GM19328 (cell line): ENCODE results near the gene PPTC7.
"Not testable (repeated sequence)": the region's sequence is repeated elsewhere in the genome, so short reads cannot be mapped to it uniquely, and the experiment has no call there.

Experiments used
- ATAC-seq: cut with Tn5 transposase; IDR thresholded peaks from one replicate; pipeline ENCODE4 v1.9.1; 2021; ENCODE audit warnings: mild to moderate bottlenecking, moderate library complexity; ENCODE audit not compliant: unreplicated experiment

The PPTC7 gene, protein sequence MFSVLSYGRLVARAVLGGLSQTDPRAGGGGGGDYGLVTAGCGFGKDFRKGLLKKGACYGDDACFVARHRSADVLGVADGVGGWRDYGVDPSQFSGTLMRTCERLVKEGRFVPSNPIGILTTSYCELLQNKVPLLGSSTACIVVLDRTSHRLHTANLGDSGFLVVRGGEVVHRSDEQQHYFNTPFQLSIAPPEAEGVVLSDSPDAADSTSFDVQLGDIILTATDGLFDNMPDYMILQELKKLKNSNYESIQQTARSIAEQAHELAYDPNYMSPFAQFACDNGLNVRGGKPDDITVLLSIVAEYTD

GRCh38 chr12:110583137-110584059 is at the start of gene PPTC7:
TSS of gene PPTC7 (minus strand) at chr12:110583318. CDS start at chr12:110583031, 287 bp downstream.
- peak; percentile 84 for ATAC-seq

DNA sequence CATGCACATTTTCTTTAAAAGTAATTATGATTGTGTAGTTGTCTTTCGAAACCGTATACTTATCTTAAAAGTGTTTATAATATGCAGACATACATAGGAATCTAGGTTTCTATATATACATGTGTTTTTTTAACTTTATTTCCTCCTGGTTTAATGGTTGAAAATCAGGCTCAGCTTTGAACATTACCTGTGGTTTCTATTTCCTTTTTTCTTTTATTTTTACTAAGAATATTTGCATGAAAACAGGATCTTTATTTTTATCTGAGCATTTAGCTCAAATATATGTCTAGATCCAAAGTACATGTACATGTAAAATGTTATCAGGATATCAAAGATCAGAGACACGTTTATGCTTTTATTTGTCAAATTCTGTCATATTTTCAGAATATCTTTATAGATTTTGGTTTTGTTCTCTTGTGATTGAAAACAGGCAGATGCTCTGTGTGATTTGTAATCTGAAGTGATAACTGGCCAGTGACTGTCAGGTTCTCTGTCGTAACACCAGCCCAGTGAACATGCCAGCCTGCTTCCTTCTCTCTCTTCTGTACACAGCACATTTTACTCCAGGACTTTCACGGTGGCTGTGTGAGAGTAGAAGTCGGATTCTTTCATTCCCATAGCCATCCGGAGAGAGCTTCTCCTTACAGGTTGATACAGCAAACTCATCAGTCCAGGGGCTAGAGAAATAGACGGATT is 44.5 kb upstream of the PPTC7 start:
- ATAC-seq: no peak

GRCh38 chr12:110622582-110622981 is 39.5 kb upstream of the PPTC7 start:
- ATAC-seq: no peak

DNA sequence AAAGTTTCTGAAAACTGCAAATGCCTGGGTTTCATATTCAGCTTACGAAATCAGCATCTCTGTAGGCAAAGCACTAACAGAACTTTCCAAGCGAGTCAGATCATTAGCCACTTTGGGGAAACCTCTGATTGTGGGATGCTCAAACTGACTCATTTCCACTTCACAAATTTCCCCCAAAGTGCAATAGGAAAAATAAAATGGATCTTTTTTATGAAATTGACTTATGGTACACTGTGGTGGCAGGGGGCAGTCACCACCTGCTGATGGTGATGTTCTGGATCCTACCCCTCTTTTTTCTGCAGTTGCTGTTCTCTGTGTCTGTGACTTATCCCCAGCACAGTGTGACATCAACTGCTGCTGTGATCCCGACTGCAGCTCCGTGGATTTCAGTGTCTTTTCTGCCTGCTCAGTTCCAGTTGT is 36.4 kb upstream of the PPTC7 start:
- ATAC-seq: no peak

DNA sequence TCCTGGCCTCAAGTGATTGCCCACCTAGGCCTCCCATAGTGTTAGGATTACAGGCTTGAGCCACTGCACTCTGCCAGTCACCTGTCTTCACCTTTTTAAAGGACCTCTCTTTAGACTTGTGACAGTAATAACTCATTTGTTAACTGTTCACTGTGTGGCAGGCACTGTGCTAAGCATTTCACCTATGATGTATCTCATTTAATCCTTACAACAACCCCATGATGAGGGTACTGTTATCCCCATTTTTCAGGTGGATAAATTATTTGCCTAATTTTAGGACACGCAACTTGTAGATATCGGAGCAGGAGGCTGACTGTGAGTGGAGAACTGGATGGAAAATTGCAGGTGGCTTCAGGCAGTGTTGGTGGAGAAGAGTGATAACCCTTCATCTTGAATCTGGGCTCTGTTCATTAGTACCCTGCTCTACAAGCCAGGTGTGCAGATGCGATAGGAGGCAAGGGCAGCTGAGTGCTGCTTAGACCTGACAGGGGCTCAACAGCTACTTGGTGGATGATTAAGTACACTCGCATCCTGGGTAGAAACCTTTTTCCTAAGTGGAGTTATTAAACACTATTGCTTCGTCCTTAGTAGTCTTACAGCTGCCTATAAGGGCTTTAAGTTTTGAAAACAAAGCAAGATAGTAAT is 33.5 kb upstream of the PPTC7 start:
- no peak for ATAC-seq

DNA sequence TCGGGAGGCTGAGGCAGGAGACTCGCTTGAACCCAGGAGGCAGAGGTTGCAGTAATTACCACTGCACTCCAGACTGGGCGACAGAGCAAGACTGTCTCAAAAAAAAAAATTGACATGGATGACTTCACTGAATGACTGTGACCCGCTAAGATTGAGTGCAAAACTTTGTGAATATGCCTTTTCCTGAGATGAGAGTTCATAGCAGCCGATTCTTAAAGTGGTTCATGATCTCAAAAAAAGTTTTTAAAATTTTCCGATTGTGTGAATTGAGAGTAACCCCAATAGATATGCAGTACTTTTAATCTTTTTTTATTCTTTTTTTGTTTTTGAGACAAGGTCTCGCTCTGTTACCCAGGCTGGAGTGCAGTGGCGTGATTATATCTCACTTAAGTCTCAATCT is 32.1 kb upstream of the PPTC7 start:
- no peak for ATAC-seq

DNA sequence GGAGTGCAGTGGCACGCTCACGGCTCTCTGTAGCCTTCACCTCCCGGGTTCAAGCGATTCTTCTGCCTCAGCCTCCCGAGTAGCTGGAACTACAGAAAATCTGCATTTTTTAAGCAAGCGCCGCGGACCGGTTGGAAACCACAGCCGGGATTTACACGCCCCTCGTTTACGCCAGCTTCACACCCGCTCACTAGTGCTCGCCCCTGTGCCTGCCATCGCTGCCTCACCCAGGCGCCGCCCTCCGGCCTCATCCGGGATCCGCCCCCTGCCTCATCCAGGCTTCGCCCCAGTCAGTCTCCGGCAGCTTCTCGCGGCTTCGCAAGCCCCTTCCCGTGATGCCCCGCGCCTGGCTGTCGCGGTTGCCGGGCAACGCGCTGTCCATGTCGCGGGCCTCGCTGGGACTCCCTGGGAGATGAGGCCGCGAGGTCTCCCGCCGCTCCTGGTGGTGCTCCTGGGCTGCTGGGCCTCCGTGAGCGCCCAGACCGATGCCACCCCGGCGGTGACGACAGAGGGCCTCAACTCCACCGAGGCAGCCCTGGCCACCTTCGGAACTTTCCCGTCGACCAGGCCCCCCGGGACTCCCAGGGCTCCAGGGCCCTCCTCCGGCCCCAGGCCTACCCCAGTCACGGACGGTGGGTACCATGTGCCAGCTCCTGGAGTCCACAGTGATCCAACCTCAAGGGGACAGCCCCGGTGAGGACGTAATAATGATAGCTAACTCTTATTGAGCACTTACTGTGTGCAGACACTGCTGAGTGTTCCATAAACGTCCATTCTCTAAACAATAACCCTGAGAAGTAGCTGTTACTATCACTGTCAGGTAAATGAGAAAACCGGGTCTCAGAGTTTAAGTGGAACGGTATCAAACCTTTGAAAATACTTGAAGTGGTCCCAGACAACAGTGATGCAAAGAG is 30.9 kb upstream of the PPTC7 start, which contains the start of gene TCTN1:
TSS of gene TCTN1 (plus strand) at position 359 of the 914 bp plus-strand sequence. CDS start at position 413, 54 bp downstream.
- peak; percentile 89 for ATAC-seq

GRCh38 chr12:110613071-110613770 is 30.1 kb upstream of the PPTC7 start:
- no peak for ATAC-seq

- ATAC-seq: no peak
These were observed 23.1 kb upstream of the PPTC7 start for GRCh38 chr12:110606253-110606611.

DNA sequence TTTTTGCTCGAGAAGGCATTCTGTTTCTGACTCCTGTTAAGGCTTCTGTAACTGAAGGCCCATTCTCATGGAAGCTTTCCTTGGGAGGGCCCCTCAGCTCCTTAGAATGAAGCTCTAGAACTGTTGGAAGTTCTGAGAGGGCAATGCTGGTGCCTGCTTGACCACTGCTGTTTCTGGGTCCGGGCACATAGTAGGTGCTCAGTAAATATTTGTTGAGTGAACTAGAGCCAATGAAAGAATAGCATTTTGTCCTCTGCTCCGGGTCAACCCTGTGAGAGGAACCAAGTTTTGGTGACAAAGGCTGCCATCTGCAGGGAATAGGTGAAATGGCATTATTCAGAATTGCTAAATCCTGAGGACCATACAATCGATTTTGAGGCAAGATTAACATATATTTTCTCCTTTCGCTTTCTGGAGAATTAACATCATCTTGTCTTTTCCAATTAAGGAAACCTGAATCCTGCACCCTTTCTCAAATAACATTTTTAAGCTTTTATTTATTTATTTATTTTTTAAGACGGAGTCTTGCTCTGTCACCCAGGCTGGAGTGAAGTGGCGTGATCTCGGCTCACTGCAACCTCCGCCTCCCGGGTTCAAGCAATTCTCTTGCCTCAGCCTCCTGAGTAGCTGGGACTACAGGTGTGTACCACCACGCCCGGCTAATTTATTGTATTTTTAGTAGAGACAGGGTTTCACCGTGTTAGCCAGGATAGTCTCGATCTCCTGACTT is 19.1 kb upstream of the PPTC7 start:
- not testable (repeated sequence) for ATAC-seq

GRCh38 chr12:110600254-110600653 is 17.1 kb upstream of the PPTC7 start:
- no peak for ATAC-seq

DNA sequence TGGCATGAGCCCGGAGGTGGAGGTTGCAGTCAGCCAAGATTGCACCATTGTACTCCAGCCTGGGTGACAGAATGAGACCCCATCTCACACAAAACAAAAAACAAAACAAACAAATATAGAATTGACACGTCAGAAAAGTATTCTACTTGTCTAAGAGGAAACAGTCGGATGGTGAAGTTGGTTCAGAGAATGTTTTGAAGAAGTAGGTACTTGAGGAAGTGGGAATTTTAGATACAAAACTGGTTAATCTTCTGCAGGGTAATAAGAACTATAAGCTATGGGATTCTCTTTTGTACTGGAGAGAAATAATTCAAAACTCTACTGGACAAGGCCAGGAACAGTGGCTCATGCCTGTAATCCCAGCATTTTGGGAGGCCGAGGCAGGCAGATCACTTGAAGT is 16.2 kb upstream of the PPTC7 start:
- ATAC-seq: no peak

- ATAC-seq: no peak
These were observed 14.8 kb upstream of the PPTC7 start for GRCh38 chr12:110597885-110598284.

GRCh38 chr12:110592919-110593318 is 9.8 kb upstream of the PPTC7 start:
- not testable (repeated sequence) for ATAC-seq

DNA sequence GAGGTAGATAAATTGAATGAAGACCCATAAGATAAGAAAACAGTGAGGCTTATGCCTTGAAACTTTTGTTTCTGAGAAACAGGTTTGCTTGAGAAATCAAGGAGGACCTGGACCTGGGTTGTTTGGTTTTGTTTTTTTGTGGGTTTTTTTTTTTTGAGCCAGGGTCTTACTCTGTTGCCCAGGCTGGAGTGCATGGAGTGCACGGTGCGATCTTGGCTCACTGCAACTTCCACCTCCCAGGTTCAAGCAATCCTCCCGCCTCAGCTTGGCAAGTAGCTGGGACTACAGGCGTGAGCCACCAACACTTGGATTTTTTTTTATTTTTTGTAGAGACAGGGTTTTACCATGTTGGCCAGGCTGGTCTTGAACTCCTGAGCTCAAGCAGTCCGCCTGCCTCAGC is 9.0 kb upstream of the PPTC7 start:
- ATAC-seq: no peak

GRCh38 chr12:110591451-110592051 is 8.4 kb upstream of the PPTC7 start:
- ATAC-seq: no peak

DNA sequence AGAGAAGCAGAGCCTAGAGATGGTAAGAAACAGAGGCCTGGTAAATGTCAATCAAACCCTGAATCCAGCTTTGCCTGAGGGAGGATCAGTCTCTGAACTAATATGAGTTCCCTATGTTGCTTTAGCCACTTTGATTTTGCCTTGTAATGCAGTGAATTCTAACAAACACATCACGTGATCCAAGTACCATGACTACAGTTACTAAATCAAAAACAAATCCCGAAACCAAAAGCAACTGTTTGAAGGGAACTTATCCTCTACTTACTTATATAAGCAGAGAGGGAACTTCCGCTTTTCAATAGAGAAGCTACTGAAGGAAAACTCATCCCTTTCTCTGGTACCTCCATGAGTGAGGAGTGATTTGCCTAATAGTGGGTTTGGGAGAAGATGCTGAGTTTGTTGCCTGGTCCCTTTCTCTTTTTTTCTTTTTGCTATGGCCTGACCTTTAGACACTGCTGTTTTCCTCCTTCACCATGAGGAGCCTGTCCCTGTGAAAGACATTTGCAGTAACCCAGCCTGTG is 7.7 kb upstream of the PPTC7 start:
- ATAC-seq: no peak

DNA sequence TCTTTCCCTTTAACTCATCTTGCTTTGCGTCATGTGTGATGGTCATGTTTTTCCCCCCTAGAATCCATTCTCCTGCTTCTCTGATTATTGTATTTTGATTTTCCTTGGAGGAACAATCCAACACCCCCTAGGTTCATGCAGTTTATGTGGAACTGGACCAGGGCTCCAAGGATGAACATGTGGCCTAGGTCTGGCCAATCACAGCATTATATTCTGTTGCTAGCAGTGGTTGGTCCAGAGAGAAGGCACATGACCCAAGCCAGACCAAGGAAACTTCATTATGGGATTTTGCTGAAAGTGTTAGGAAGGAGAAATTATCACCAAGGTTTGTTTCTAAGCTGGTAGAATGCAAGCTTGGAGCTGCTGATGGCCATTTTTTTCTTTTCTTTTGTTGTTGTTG is 6.9 kb upstream of the PPTC7 start:
- ATAC-seq: no peak
